Activated naive CD8-positive, alpha-beta T cell treated with anti-CD3 and anti-CD28 coated beads, Interleukin-2, amount 50 U/mL, for 24 hours (primary cell): ENCODE results near the gene PKP1.

Source experiments
- ATAC-seq: fragments of 150-1000 bp; cut with Tn5 transposase; one replicate; pipeline ENCODE4 v1.10.0; 2021
- DNase-seq: peaks from one replicate; pipeline ENCODE4 v3.0.0; 2021
- H3K27ac Mint-ChIP-seq: one replicate; pipeline ENCODE4 v1.8.0; 2021; ENCODE audit warnings: mild to moderate bottlenecking, mixed read lengths
- H3K27me3 Mint-ChIP-seq: one replicate; pipeline ENCODE4 v1.8.0; 2021; ENCODE audit warnings: mixed read lengths
- H3K36me3 Mint-ChIP-seq: one replicate; pipeline ENCODE4 v1.8.0; 2021; ENCODE audit warnings: low read depth, mixed read lengths
- H3K4me1 Mint-ChIP-seq: one replicate; pipeline ENCODE4 v1.8.0; 2021; ENCODE audit warnings: mixed read lengths
- H3K4me3 Mint-ChIP-seq: one replicate; pipeline ENCODE4 v1.8.0; 2021; ENCODE audit warnings: mild to moderate bottlenecking, moderate library complexity, mixed read lengths
- H3K9me3 Mint-ChIP-seq: one replicate; pipeline ENCODE4 v1.8.0; 2021; ENCODE audit warnings: mixed read lengths

Gene PKP1

GRCh38 chr1:201266774-201267173, 16.5 kb upstream of the PKP1 start:
- Mint-ChIP-seq H3K4me3 (no peak overlapping the region), H3K27ac (no peak overlapping the region), H3K4me1 (no peaks in the 10 kb centered on the region), H3K27me3 (peaks cover 13% of the 10 kb centered on the region), H3K9me3 (no peaks in the 10 kb centered on the region), H3K36me3 (no peaks in the 10 kb centered on the region)
- DNase-seq (no peak), ATAC-seq (no peak)

- Mint-ChIP-seq H3K36me3 (no peaks in the 10 kb centered on the region), H3K27me3 (peaks cover 13% of the 10 kb centered on the region), H3K27ac (no peak overlapping the region), H3K9me3 (no peaks in the 10 kb centered on the region), H3K4me3 (no peak overlapping the region), H3K4me1 (no peaks in the 10 kb centered on the region)
- DNase-seq (no peak), ATAC-seq (peak; percentile 27)
Measured at GRCh38 chr1:201267481-201268229, 15.7 kb upstream of the PKP1 start.

- DNase-seq: no peak
- Mint-ChIP-seq H3K27me3 (peaks cover 13% of the 10 kb centered on the region), H3K36me3 (no peaks in the 10 kb centered on the region)
Measured at GRCh38 chr1:201268604-201269151, 14.6 kb upstream of the PKP1 start.

GRCh38 chr1:201269281-201269680, 14.0 kb upstream of the PKP1 start:
- Mint-ChIP-seq H3K9me3 (no peaks in the 10 kb centered on the region), H3K4me1 (no peaks in the 10 kb centered on the region), H3K36me3 (no peaks in the 10 kb centered on the region), H3K4me3 (no peak overlapping the region), H3K27me3 (peaks cover 13% of the 10 kb centered on the region), H3K27ac (no peak overlapping the region)
- ATAC-seq (no peak), DNase-seq (no peak)

More at GRCh38 chr1:201268604-201269151, 14.6 kb upstream of the PKP1 start:
- no peak overlapping the region for H3K27ac Mint-ChIP-seq
- ATAC-seq: no peak
- no peak overlapping the region for H3K4me3 Mint-ChIP-seq
- no peaks in the 10 kb centered on the region for H3K4me1 Mint-ChIP-seq
- H3K9me3 Mint-ChIP-seq: no peaks in the 10 kb centered on the region

GRCh38 chr1:201269900-201270410, 13.4 kb upstream of the PKP1 start:
- H3K9me3 Mint-ChIP-seq: no peaks in the 10 kb centered on the region
- H3K27me3 Mint-ChIP-seq: peaks cover 13% of the 10 kb centered on the region
- DNase-seq (no peak), ATAC-seq (no peak)
- no peak overlapping the region for H3K27ac Mint-ChIP-seq
- no peaks in the 10 kb centered on the region for H3K4me1 Mint-ChIP-seq
- no peak overlapping the region for H3K4me3 Mint-ChIP-seq
- no peaks in the 10 kb centered on the region for H3K36me3 Mint-ChIP-seq

- Mint-ChIP-seq H3K9me3 (no peaks in the 10 kb centered on the region), H3K36me3 (no peaks in the 10 kb centered on the region), H3K27ac (no peak overlapping the region), H3K4me3 (no peak overlapping the region), H3K4me1 (no peaks in the 10 kb centered on the region), H3K27me3 (peaks cover 13% of the 10 kb centered on the region)
- ATAC-seq: no peak
- DNase-seq: no peak
Measured at GRCh38 chr1:201270616-201271390, 12.5 kb upstream of the PKP1 start.

- ATAC-seq: no peak
- Mint-ChIP-seq H3K4me3 (no peak overlapping the region), H3K9me3 (no peaks in the 10 kb centered on the region), H3K4me1 (no peaks in the 10 kb centered on the region), H3K36me3 (no peaks in the 10 kb centered on the region), H3K27ac (no peak overlapping the region), H3K27me3 (peaks cover 8% of the 10 kb centered on the region)
- no peak for DNase-seq
Measured at GRCh38 chr1:201272799-201273198, 10.5 kb upstream of the PKP1 start.

GRCh38 chr1:201274616-201275252, 8.6 kb upstream of the PKP1 start:
- no peaks in the 10 kb centered on the region for H3K4me1 Mint-ChIP-seq
- ATAC-seq (no peak), DNase-seq (no peak)
- no peaks in the 10 kb centered on the region for H3K9me3 Mint-ChIP-seq
- H3K27ac Mint-ChIP-seq: no peak overlapping the region
- H3K36me3 Mint-ChIP-seq: no peaks in the 10 kb centered on the region
- H3K27me3 Mint-ChIP-seq: peaks cover 5% of the 10 kb centered on the region
- no peak overlapping the region for H3K4me3 Mint-ChIP-seq

GRCh38 chr1:201275253-201275666, 8.0 kb upstream of the PKP1 start:
- Mint-ChIP-seq H3K27ac (no peak overlapping the region), H3K36me3 (no peaks in the 10 kb centered on the region), H3K27me3 (peaks cover 5% of the 10 kb centered on the region), H3K9me3 (no peaks in the 10 kb centered on the region), H3K4me3 (no peak overlapping the region), H3K4me1 (no peaks in the 10 kb centered on the region)
- DNase-seq (no peak), ATAC-seq (peak; percentile 41)

- Mint-ChIP-seq H3K27me3 (peaks cover 9% of the 10 kb centered on the region), H3K4me3 (no peak overlapping the region), H3K4me1 (no peaks in the 10 kb centered on the region), H3K27ac (no peak overlapping the region), H3K9me3 (no peaks in the 10 kb centered on the region), H3K36me3 (no peaks in the 10 kb centered on the region)
- DNase-seq (no peak), ATAC-seq (no peak)
Measured at GRCh38 chr1:201276891-201277290, 6.4 kb upstream of the PKP1 start.

- Mint-ChIP-seq H3K27ac (no peak overlapping the region), H3K9me3 (no peaks in the 10 kb centered on the region), H3K4me3 (no peak overlapping the region), H3K4me1 (no peaks in the 10 kb centered on the region), H3K36me3 (no peaks in the 10 kb centered on the region), H3K27me3 (peaks cover 15% of the 10 kb centered on the region)
- no peak for DNase-seq
- ATAC-seq: no peak
Measured at GRCh38 chr1:201277441-201277840, 5.9 kb upstream of the PKP1 start.

- Mint-ChIP-seq H3K27me3 (peaks cover 29% of the 10 kb centered on the region), H3K27ac (no peak overlapping the region), H3K36me3 (no peaks in the 10 kb centered on the region), H3K9me3 (no peaks in the 10 kb centered on the region), H3K4me1 (peaks cover 3% of the 10 kb centered on the region), H3K4me3 (no peak overlapping the region)
- ATAC-seq (no peak), DNase-seq (no peak)
Measured at GRCh38 chr1:201279313-201279712, 4.0 kb upstream of the PKP1 start.

GRCh38 chr1:201280884-201281283, 2.4 kb upstream of the PKP1 start:
- H3K27ac Mint-ChIP-seq: no peak overlapping the region
- H3K9me3 Mint-ChIP-seq: no peaks in the 10 kb centered on the region
- no peaks in the 10 kb centered on the region for H3K36me3 Mint-ChIP-seq
- peaks cover 3% of the 10 kb centered on the region for H3K4me1 Mint-ChIP-seq
- no peak for ATAC-seq
- DNase-seq: no peak
- no peak overlapping the region for H3K4me3 Mint-ChIP-seq
- H3K27me3 Mint-ChIP-seq: peaks cover 32% of the 10 kb centered on the region

- Mint-ChIP-seq H3K4me1 (peaks cover 3% of the 10 kb centered on the region), H3K36me3 (no peaks in the 10 kb centered on the region), H3K9me3 (no peaks in the 10 kb centered on the region), H3K27ac (no peak overlapping the region), H3K4me3 (no peak overlapping the region), H3K27me3 (peaks cover 32% of the 10 kb centered on the region)
- ATAC-seq (no peak), DNase-seq (no peak)
Measured at GRCh38 chr1:201281573-201281972, 1.7 kb upstream of the PKP1 start.
